GM21786 (cell line): ENCODE measurements around the gene MICOS13.
"Not testable (repeated sequence)": the region's sequence is repeated elsewhere in the genome, so short reads cannot be mapped to it uniquely, and the experiment has no call there.

ENCODE experiments used
- ATAC-seq: cut with Tn5 transposase; IDR thresholded peaks from one replicate; pipeline ENCODE4 v1.9.1; 2021; ENCODE audit not compliant: unreplicated experiment

Gene MICOS13

GRCh38 chr19:5700455-5701092 is 20.3 kb upstream of the MICOS13 start:
- ATAC-seq, result no peak

DNA sequence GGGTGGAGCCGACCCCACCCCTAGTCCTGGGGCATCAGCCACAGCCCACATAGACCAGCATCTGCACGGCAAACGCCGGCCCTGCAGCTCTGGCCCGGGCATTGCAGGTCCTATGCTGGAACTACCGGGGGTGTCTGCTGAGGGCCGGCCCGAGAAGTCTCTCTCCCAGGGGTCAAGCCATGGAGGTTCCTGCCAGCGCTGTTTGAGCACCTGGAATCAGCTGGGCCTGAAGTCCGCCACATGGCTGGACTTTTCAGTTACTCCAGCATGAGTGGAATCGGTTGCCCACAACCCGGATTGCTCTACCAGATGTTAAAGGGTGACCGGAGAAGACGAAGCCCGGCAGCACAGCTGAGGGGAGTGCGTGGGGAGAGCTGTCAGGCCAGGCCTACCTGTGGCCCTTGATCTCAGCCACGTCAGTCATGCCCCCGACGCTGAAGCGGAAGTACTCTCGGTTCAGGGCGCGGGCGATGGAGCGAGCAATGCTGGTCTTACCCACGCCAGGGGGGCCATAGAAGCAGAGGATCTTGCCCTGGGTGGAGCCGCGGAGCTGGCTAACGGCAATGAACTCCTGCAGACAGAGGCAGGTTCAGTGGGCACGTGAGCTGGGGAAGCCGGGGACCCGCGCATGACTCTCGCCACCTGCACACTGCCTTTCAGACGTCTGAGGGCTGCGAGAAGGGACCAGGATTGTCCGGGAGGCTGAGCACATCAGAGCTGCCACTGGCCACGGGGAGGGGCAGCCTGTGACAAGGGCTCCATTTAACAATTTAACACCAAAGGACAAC is 18.5 kb upstream of the MICOS13 start:
- no peak for ATAC-seq

DNA sequence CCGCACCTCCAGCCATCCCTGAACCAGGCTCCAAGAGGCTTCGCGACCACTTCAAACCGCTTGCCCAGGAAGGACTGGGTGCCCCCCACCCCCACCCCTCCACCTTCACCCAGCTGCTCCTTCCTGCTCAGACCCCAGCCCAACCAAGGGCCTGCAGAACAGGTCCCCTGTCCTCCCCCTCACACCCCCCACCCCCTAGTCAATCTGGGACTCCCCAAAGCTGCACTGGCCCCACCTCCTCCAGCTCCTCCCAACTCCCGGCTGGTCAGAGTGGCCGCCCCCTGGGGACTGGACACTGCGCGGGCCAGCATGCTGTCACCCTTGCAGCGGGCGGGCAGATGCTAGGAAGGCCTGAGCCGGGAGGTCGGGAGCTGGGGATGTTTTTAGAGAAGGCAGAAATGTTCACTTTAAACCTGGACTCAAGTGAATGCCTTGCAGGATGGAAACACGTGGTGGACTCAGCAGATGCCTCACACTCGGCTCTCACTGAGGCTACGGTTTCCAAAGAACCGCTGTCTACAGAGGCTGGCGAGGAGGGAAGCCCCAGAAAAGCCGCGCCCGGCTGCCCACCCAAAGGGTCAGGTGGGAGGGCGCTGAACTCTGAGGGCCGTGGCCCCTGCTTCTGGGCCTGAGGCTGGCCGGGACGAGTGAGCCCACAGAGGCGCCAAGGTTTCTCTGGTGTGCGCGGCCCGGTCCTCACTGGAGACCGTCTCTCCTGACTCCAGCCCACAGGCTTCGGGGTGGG is 17.7 kb upstream of the MICOS13 start:
- ATAC-seq, result no peak

- ATAC-seq, result no peak
These were observed 16.9 kb upstream of the MICOS13 start for GRCh38 chr19:5697022-5697889.

DNA sequence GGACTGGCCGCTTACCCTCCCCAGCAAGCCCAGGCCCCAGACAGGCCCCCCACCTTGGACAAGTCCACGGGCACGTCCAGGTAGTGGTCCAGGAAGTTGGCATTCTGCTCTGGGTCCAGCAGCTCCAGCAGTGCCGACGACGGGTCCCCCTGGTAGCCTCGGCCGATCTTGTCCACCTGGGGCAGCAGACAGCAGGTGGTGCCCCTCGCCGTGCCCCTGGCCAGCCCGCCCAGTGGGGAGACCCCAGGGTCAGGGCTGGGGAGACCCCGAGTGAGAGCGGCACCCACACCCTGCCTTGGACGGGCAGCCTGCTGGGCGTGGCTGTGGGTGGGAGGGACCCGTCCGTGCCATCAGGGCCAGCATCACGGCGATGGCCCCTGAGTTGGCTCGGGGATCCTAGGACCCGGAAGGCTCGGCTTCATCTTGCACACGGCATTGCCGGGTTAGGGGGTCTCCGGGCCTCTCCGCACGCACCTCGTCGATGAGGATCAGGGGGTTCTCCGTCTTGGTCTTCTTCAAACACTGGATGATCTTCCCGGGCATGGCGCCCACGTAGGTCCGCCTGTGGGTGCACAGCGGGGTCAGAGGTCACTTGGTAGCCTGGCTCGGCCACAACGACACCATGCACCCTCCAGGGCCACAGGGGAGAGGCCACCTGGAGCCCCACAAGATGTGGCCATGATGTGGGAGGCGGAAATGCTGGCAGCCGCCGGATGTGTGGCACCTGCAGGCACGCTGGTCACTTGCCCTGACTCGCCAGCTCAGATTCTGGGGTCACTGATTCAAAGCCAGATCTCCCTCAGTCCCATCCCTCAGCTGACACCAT is 16.1 kb upstream of the MICOS13 start:
- ATAC-seq, result no peak

DNA sequence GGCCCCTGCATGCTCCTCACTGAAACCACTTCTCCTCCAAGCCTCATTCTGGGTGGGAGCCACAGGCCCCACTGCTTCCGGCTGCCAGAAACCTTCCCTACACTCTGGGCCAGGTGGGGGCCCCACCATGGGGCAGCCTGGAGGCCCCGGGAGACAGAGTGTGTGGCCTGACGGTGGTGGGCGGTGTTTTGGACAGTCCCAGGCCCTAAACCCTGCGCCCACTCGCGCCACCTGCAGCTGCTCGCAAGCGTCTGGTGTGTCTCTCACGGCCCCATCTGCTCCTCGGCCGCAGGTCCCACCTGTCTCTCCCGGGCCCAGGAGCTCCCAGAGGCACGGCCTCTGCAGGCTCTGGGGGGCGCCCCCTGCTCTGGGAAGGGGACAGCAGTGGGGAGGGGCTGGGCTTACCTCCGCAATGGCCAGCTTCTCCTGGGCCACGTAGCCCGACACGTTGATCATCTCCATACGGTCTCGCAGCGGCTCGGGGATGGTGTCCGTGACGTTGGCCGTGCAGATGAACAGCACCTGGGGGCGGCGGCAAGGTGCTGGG is 15.4 kb upstream of the MICOS13 start:
- ATAC-seq, result no peak

DNA sequence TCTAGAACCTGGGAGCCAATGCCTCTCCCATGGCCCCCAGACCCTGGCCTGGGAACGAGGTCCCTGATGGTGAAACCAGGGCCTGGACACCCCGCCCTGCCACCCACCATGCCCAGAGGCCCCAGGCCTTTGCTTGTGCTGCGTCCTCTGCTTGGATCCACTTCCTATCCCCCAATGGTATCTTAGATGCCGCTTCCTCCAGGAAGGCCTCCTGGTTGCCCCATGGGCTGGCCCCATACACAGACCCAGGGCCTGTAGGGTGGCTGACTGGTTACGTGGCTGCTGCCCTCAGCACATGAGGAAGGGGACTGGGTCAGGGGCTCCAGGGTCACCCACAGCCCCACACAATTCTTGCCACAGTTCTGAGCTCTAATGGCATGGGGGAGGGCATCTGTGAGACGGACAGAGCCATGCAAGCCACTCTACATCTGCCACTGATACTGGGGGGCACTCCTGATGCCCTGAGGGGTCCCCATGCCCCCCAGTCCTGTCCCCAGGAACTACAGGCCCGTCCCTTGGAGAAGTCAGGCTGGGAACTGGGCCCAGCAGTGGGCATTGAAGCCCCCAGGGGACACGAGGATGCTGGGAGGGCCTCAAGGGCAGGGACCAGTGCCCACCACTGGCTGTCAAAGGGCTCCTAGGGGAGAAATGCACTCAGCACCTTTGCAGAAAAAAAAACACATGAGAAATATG is 14.8 kb upstream of the MICOS13 start:
- ATAC-seq, result no peak

DNA sequence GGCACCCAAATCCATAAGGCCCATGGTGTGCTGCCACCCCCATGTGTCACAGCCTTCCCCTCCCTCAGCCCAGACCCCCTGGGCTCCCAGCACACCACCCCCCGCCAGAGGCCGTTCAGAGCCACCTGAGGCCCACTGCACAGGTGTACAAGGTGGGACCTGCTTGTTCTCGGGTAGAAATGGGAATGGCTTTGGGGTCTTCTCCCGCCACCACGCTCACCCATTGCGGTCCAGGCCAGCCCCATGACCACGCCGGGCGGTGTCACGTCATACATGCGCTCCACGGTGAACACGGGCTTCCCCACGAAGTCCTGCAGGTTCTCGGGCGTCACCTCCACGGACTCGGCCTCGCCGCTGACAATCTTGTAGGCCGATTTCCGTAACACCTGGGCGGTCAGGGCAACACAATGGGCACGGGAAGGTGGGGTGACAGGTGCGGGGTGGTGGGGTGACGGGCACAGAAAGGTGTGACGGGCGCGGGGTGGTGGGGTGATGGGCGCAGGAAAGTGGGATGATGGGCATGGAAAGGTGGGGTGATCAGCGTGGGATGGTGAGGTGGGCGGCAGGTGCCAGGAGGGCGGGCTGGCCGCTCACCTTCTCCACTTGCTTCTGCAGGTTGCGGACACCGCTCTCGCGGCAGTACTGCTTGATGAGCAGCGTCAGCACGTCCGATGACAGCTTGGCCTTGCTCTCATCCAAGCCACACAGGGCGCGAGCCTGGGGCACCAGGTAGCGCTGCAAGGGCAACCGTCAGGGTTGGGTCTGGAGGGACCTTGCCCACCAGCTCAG is 14.0 kb upstream of the MICOS13 start:
- no peak for ATAC-seq

DNA sequence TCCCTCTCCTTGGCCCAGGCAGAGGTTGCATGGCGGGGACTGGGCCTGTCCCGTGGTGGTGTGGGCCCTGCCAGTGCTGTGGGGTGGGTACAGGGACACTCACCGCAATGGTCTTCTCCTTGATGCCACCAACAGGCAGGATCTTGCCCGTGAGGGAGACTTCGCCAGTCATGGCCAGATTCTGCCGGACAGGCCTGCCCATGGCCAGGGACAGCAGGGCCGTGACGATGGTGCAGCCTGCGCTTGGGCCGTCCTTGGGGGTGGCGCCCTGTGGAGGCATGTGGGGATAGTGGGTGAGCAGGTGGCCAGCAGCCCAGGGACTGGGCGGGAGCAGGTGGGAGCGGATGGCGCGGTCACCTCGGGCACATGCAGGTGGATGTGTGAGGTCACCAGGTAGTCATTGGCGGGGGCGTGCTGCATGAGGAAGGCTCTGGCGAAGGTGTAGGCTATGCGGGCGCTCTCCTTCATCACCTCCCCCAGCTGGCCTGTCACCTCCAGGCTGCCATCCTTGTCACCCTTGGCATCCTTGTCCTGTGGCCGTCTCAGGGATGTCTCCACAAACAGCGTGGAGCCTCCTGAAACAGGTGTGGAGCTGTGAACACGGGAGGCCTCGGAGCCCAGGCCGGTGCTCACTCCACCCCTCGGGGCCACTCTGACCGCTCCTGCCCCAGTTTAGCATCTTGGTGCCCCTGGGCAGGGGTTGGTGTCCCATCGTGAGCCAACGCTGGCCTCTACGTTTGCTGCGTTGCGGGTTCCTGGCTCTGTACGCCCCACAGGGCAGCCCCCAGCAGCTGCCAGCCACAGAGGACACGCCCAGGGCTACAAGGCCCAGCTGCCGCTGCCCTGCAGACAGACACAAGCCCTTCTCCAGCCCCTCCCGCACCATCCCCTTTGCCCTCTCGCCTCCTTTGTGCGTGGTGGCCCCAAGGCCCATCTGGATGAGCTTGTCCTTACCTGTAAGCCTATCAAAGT is 13.2 kb upstream of the MICOS13 start:
- no peak for ATAC-seq

DNA sequence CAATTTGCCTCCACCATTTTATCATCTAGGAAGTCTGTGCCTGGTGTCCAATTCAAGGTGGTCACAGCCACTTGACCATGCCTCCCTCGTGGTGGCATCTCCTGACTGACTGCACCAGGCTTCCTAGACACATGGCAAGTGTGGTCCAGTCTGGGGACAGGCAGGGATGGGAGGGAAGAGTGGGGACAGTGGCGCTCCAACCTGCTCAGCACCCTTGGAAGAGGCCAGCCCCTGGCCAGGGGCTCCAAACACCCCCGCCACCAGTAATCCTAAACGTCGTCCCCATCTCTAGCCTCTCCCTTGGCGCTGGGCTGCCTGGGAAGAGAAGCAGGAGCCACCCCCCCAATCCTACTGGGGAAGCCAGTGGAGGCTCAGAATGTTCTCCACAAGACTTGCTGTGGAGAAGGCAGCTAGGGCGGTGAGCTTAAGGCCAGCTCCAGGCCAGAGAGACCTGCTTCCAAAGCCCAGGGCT is 12.4 kb upstream of the MICOS13 start:
- ATAC-seq, result no peak

GRCh38 chr19:5691822-5692722 is 11.8 kb upstream of the MICOS13 start:
- ATAC-seq, result no peak

- ATAC-seq, result no peak
These were observed 10.9 kb upstream of the MICOS13 start for GRCh38 chr19:5690955-5691821.

- peak; percentile 37 for ATAC-seq
These were observed 10.0 kb upstream of the MICOS13 start, which contains the start of gene RPL36 for GRCh38 chr19:5690125-5690954. Gene RPL36 (plus strand): TSS chr19:5690295. CDS start chr19:5690508, 213 bp downstream.

GRCh38 chr19:5688262-5688881 is 8.1 kb upstream of the MICOS13 start:
- ATAC-seq, result not testable (repeated sequence)
